ENCODE results near the gene OGFOD3. TPM values are rescaled to one million over a fixed set of nuclear protein-coding genes. Genes with fewer than 3 reads are reported as not detected.
"Not testable (repeated sequence)": the region's sequence is repeated elsewhere in the genome, so short reads cannot be mapped to it uniquely, and the experiment has no call there.

OGFOD3 gene
- total RNA-seq, 4 donors from 2014 or later: 7.9 to 27.5 (median 25.9) TPM

- Histone ChIP-seq H3K9me3 (no peaks in the 10 kb centered on the region), H3K27me3 (no peaks in the 10 kb centered on the region), H3K4me3 (no peak overlapping the region), H3K36me3 (no peaks in the 10 kb centered on the region), H3K27ac (no peak overlapping the region), H3K4me1 (peaks cover 2 to 12% (median 8%) of the 10 kb centered on the region in 4 donors)
- in situ Hi-C loops (cut with MboI; ENCODE audit: low pct_ligation_motif_present in 1 of 4, low pct_unique_long_range_greater_than_20kb in 1 of 4, low sequenced_read_pairs in 3 of 4): loop anchor here in 1 of 4 donors (10.0 kb wide), 1 partner anchor 58 kb away; the partner anchor contains the start of gene TEX19
- TF ChIP-seq, protein P1, sequence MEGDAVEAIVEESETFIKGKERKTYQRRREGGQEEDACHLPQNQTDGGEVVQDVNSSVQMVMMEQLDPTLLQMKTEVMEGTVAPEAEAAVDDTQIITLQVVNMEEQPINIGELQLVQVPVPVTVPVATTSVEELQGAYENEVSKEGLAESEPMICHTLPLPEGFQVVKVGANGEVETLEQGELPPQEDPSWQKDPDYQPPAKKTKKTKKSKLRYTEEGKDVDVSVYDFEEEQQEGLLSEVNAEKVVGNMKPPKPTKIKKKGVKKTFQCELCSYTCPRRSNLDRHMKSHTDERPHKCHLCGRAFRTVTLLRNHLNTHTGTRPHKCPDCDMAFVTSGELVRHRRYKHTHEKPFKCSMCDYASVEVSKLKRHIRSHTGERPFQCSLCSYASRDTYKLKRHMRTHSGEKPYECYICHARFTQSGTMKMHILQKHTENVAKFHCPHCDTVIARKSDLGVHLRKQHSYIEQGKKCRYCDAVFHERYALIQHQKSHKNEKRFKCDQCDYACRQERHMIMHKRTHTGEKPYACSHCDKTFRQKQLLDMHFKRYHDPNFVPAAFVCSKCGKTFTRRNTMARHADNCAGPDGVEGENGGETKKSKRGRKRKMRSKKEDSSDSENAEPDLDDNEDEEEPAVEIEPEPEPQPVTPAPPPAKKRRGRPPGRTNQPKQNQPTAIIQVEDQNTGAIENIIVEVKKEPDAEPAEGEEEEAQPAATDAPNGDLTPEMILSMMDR (IDR thresholded peaks at IDR 0.05): no peak
- TF ChIP-seq POLR2A (IDR thresholded peaks at IDR 0.05): no peak
- TF ChIP-seq EP300 (IDR thresholded peaks at IDR 0.05; ENCODE audit: low read depth): no peak
- intact Hi-C loops (cut with DNase I; ENCODE audit: low total_unique reads): loop anchor here (5.0 kb wide), 1 partner anchor 56 kb away; the partner anchor contains the start of gene TEX19
- DNase-seq: no peak
- 82 to 96% methylated on average over 15 to 29 of the region's 29 CpGs for WGBS, 2 donors (ENCODE audit: low coverage in 1 of 2)
Observed at GRCh38 chr17:82412535-82413520, 5.6 kb downstream of the OGFOD3 start.

- intact Hi-C loops (cut with DNase I; ENCODE audit: low total_unique reads): loop anchor here (5.0 kb wide), 1 partner anchor 55 kb away; the partner anchor contains the start of gene TEX19
- H3K4me3 ChIP-seq, H3K4me1 ChIP-seq, H3K9me3 ChIP-seq, H3K27ac ChIP-seq, H3K36me3 ChIP-seq, DNase-seq, H3K27me3 ChIP-seq: not testable (repeated sequence)
- in situ Hi-C loops (cut with MboI; ENCODE audit: low pct_ligation_motif_present in 1 of 4, low pct_unique_long_range_greater_than_20kb in 1 of 4, low sequenced_read_pairs in 3 of 4): loop anchor here in 1 of 4 donors (10.0 kb wide), 1 partner anchor 57 kb away; the partner anchor contains the start of gene TEX19
- WGBS, 2 donors (ENCODE audit: low coverage in 1 of 2): 70 to 89% methylated on average over 2 to 16 of the region's 16 CpGs
Observed at GRCh38 chr17:82412081-82412480, 6.3 kb downstream of the OGFOD3 start.

GRCh38 chr17:82411396-82412053 lies 6.9 kb downstream of the OGFOD3 start:
- WGBS, 2 donors (ENCODE audit: low coverage in 1 of 2): 92 to 100% methylated on average over 9 to 20 of the region's 24 CpGs

DNA sequence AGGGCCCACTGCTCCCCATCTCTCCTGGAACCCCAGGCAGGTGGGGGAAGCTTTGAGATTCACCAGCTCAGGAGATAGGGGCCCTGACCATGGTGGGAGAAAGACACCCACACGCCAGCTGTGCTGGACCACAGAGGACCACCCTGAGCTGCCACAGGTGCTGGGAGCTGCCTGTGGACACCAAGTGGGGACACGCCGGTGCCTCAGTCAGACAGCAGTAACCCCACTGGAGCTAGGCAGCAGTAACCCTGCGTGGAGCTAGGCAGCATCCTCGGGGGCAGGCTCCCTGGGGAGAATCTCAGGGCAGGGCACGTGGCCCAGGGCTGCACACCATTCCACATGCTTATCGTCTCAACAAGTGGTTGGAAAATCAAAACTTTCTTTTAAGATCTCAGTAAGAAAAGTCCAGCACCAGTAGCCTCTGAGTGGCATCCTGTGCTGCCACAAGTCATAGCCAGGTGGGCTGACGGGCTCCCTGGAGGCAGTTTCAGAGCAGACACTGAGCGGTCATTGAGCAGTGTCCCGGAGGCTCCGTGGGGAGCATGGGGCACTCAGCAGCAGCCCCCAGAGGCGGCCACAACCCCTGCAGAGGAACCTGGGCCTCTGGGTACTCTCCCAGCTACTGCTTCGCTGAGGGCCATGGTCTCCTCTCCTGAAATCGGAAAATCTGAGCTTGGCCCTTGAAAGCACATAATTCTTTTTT lies 8.2 kb downstream of the OGFOD3 start:
- in situ Hi-C loops (cut with MboI; ENCODE audit: low pct_ligation_motif_present in 1 of 4, low pct_unique_long_range_greater_than_20kb in 1 of 4, low sequenced_read_pairs in 3 of 4) (loop anchor here in 1 of 4 donors (10.0 kb wide), 1 partner anchor 55 kb away; the partner anchor contains the start of gene TEX19), intact Hi-C loops (cut with DNase I; ENCODE audit: low total_unique reads) (loop anchor here (5.0 kb wide), 1 partner anchor 53 kb away; the partner anchor contains the start of gene TEX19)
- peaks cover 0 to 6% (median 5%) of the 10 kb centered on the region in 4 donors for H3K4me1 ChIP-seq
- no peak for TF ChIP-seq EP300 (IDR thresholded peaks at IDR 0.05; ENCODE audit: low read depth)
- TF ChIP-seq, protein P1 (IDR thresholded peaks at IDR 0.05): no peak
- no peak for TF ChIP-seq POLR2A (IDR thresholded peaks at IDR 0.05)
- no peak for TF ChIP-seq POLR2AphosphoS5 (IDR thresholded peaks at IDR 0.05)
- no peaks in the 10 kb centered on the region for H3K27me3 ChIP-seq
- H3K27ac ChIP-seq: no peak overlapping the region
- H3K4me3 ChIP-seq: no peak overlapping the region
- 91 to 100% methylated on average over 6 to 12 of the region's 14 CpGs for WGBS, 2 donors (ENCODE audit: low coverage in 1 of 2)
- H3K9me3 ChIP-seq: no peaks in the 10 kb centered on the region
- H3K36me3 ChIP-seq: no peaks in the 10 kb centered on the region
- DNase-seq: no peak

More at GRCh38 chr17:82411396-82412053, 6.9 kb downstream of the OGFOD3 start:
- TF ChIP-seq POLR2A (IDR thresholded peaks at IDR 0.05): no peak
- no peak for TF ChIP-seq EP300 (IDR thresholded peaks at IDR 0.05; ENCODE audit: low read depth)
- TF ChIP-seq, protein P1 (IDR thresholded peaks at IDR 0.05): no peak
- H3K36me3 ChIP-seq: no peaks in the 10 kb centered on the region
- H3K9me3 ChIP-seq: no peaks in the 10 kb centered on the region
- intact Hi-C loops (cut with DNase I; ENCODE audit: low total_unique reads) (loop anchor here (5.0 kb wide), 1 partner anchor 54 kb away; the partner anchor contains the start of gene TEX19), in situ Hi-C loops (cut with MboI; ENCODE audit: low pct_ligation_motif_present in 1 of 4, low pct_unique_long_range_greater_than_20kb in 1 of 4, low sequenced_read_pairs in 3 of 4) (loop anchor here in 1 of 4 donors (10.0 kb wide), 1 partner anchor 57 kb away; the partner anchor contains the start of gene TEX19)
- H3K4me3 ChIP-seq: no peak overlapping the region
- H3K27ac ChIP-seq: no peak overlapping the region
- H3K27me3 ChIP-seq: no peaks in the 10 kb centered on the region
- DNase-seq: no peak
- peaks cover 0 to 6% (median 5%) of the 10 kb centered on the region in 4 donors for H3K4me1 ChIP-seq

All from transverse colon (tissue), 4 donors.